SU-DHL-6 (cell line): Measurements from ENCODE around the gene FBP1.

Source experiments
- CTCF ChIP-seq: fragments of 200-600 bp; sonication (generic); IDR thresholded peaks from one replicate; pipeline ENCODE4 v1.5.1; 2017; ENCODE audit warnings: antibody characterized with exemption, mild to moderate bottlenecking, low read length, moderate library complexity; ENCODE audit not compliant: insufficient read depth, poor library complexity, severe bottlenecking
- EZH2phosphoT487 ChIP-seq: fragments of 200-600 bp; sonication (generic), shearing (Covaris generic); conservative IDR thresholded peaks from 2 replicates; pipeline ENCODE4 v1.6.1; 2018; ENCODE audit warnings: mild to moderate bottlenecking, antibody characterized with exemption, low read length, moderate library complexity, mixed read lengths

GRCh38 chr9:94584555-94584954 lies 54.8 kb downstream of the FBP1 start:
- TF ChIP-seq CTCF (no peak), EZH2phosphoT487 (no peak)
